Fibroblast of lung (primary cell): ENCODE measurements around the gene MEDAG. TPM values are rescaled to one million over a fixed set of nuclear protein-coding genes. Genes with fewer than 3 reads are reported as not detected.

ENCODE experiments used
- DNase-seq, 2 donors: peaks; one replicate each; pipeline versions ENCODE4 v3.0.0 to v3.0.0-alpha.2; 2010; ENCODE audit warnings: low read depth in 2 of 2
- H2AFZ ChIP-seq: 2 replicates; pipeline ENCODE4 v1.5.1; 2012; ENCODE audit warnings: low read length, control low read depth, inconsistent platforms
- H3K27ac ChIP-seq: 2 replicates; pipeline ENCODE4 v1.5.1; 2011; ENCODE audit warnings: low read length, control low read depth; ENCODE audit not compliant: insufficient read depth
- H3K27me3 ChIP-seq: 2 replicates; pipeline ENCODE4 v1.5.1; 2011; ENCODE audit warnings: mild to moderate bottlenecking, low read length; ENCODE audit not compliant: control insufficient read depth, insufficient read depth
- H3K36me3 ChIP-seq: 2 replicates; pipeline ENCODE4 v1.5.1; 2011; ENCODE audit warnings: low read length; ENCODE audit not compliant: control insufficient read depth, insufficient read depth
- H3K4me1 ChIP-seq: 2 replicates; pipeline ENCODE4 v1.5.1; 2011; ENCODE audit warnings: low read length; ENCODE audit not compliant: control insufficient read depth, insufficient read depth; ENCODE audit errors: extremely low read depth
- H3K4me2 ChIP-seq: 2 replicates; pipeline ENCODE4 v1.5.1; 2011; ENCODE audit warnings: low read length, control low read depth; ENCODE audit not compliant: insufficient read depth; ENCODE audit errors: extremely low read depth
- H3K4me3 ChIP-seq, 4 experiments: fragments of 200-600 bp in 1 of 4; sonication (generic) in 1 of 4; replicated peaks in 1 of 4; 2 replicates each; pipeline ENCODE4 v1.5.1; 2011 to 2016; ENCODE audit warnings: low read length in 4 of 4, low read depth in 3 of 4, mild to moderate bottlenecking in 3 of 4, control low read depth in 2 of 4, inconsistent platforms in 1 of 4, mixed read lengths in 1 of 4; ENCODE audit not compliant: insufficient read depth in 1 of 4; ENCODE audit errors: control extremely low read depth in 1 of 4
- H3K79me2 ChIP-seq: 2 replicates; pipeline ENCODE4 v1.5.1; 2012; ENCODE audit warnings: mild to moderate bottlenecking, low read length, inconsistent platforms; ENCODE audit not compliant: control insufficient read depth, insufficient read depth
- H3K9ac ChIP-seq: 2 replicates; pipeline ENCODE4 v1.5.1; 2011; ENCODE audit warnings: mild to moderate bottlenecking, low read length, control low read depth; ENCODE audit not compliant: insufficient read depth
- H3K9me3 ChIP-seq: 2 replicates; pipeline ENCODE4 v1.5.1; 2012; ENCODE audit warnings: low read depth, low read length; ENCODE audit not compliant: control insufficient read depth, insufficient read depth
- H4K20me1 ChIP-seq: 2 replicates; pipeline ENCODE4 v1.5.1; 2011; ENCODE audit warnings: low read length; ENCODE audit not compliant: control insufficient read depth, insufficient read depth; ENCODE audit errors: extremely low read depth
- CTCF ChIP-seq, 2 donors: IDR thresholded peaks in 1 of 2; conservative IDR thresholded peaks in 1 of 2; 1 replicate in 1 of 2; 2 replicates in 1 of 2; pipeline ENCODE4 v1.5.1; 2011 to 2012; ENCODE audit warnings: low read length in 2 of 2, control low read depth in 1 of 2, inconsistent platforms in 1 of 2, low read depth in 1 of 2, mild to moderate bottlenecking in 1 of 2
- EZH2 ChIP-seq: IDR thresholded peaks from 2 replicates; pipeline ENCODE4 v1.5.1; 2012; ENCODE audit warnings: low read length, control low read depth, mild to moderate bottlenecking; ENCODE audit errors: missing control alignments
- polyA plus RNA-seq, 2 donors: library from polyadenylated mRNA; depleted of rRNA in 1 of 2; stranded (reverse) in 1 of 2; unstranded in 1 of 2; fragments of >200 nt; gene quantifications; 2 replicates each; pipeline ENCODE4 v1.2.1, GENCODE V29; 2011 to 2012; ENCODE audit warnings: missing spikeins in 1 of 2
- total RNA-seq: library from RNA; depleted of rRNA; stranded (reverse); fragments of >200 nt; gene quantifications from 2 replicates; pipeline ENCODE4 v1.2.1, GENCODE V29; 2014

Gene MEDAG
- total and polyA plus RNA-seq, 2 donors (not counting 1 experiment from before 2014, with no cell fraction given) = 11.2 to 99.8 TPM

DNA sequence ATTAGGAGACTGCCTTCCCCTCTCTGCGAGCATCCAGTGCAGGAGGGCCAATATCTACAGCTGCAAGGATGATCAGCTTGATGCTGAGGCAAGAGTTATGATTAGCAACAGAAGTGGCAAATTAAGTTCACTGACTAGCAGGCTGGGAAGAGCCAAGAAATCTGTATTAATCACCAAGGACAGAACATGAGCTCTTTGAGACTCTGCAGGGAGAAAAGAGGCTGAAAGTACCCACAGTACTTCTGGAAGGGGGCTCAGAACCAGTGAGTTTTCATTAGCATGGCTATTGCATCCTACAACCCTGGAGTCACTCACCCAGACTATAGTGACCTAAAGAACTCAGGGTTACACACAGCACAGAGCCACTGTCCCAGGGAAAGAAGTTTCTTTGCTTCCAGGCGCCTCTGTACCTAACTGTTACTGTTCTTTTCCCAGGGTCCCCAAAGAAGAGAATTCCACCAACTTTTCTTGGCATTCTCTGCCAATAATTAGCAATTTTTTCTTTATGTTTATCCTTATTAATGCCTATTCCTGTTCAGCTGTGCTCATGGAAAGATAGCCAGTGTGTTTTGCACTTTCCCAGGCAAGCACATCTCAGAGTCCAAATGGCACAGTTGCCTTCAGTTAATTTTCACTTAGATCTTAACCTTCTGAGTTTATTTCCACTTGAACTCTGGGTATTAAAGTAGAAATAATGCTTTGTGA, 25.8 kb upstream of the MEDAG start:
- peak; percentile 76 to 82 for DNase-seq
- Histone ChIP-seq H4K20me1 (no peaks in the 10 kb centered on the region), H3K36me3 (no peaks in the 10 kb centered on the region), H3K4me1 (peaks cover 34% of the 10 kb centered on the region), H3K4me3 (peak overlapping the region in 2 of 4 experiments; percentile 1 to 18), H3K4me2 (peak overlapping the region; percentile 56), H3K9me3 (no peaks in the 10 kb centered on the region), H2AFZ (no peak overlapping the region), H3K79me2 (no peaks in the 10 kb centered on the region), H3K9ac (peak overlapping the region; percentile 45), H3K27ac (peak overlapping the region; percentile 92), H3K27me3 (no peaks in the 10 kb centered on the region)
- TF ChIP-seq EZH2 (no peak), CTCF (conservative IDR thresholded peaks at IDR 0.05 in 1 of 2, IDR thresholded peaks at IDR 0.05 in 1 of 2; ENCODE audit: low read depth in 1 of 2, low read length in 2 of 2) (no peak)

DNA sequence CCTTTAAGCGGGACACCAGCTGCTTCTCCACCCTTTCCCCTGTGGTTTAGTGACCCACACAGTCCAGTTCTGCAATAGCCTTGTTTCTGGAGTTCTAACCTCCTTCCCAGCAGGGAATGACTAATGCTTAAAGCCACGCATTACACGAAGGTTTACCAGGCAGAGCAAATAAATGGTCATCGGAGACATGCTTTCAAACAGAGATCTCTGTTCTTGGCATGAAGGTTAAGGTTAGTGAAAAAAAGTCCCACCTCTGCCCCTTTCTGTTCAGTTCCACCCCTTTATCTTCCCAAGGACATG, 25.3 kb upstream of the MEDAG start:
- Histone ChIP-seq H3K4me3 (no peak overlapping the region), H3K4me2 (peak overlapping the region; percentile 56), H3K27ac (peak overlapping the region; percentile 92), H3K36me3 (no peaks in the 10 kb centered on the region), H2AFZ (no peak overlapping the region), H4K20me1 (no peaks in the 10 kb centered on the region), H3K9me3 (no peaks in the 10 kb centered on the region), H3K27me3 (no peaks in the 10 kb centered on the region), H3K9ac (peak overlapping the region; percentile 25), H3K4me1 (peaks cover 34% of the 10 kb centered on the region), H3K79me2 (no peaks in the 10 kb centered on the region)
- TF ChIP-seq EZH2 (no peak), CTCF (conservative IDR thresholded peaks at IDR 0.05 in 1 of 2, IDR thresholded peaks at IDR 0.05 in 1 of 2; ENCODE audit: low read depth in 1 of 2, low read length in 2 of 2) (no peak)
- DNase-seq = peak; percentile 96 to 99

DNA sequence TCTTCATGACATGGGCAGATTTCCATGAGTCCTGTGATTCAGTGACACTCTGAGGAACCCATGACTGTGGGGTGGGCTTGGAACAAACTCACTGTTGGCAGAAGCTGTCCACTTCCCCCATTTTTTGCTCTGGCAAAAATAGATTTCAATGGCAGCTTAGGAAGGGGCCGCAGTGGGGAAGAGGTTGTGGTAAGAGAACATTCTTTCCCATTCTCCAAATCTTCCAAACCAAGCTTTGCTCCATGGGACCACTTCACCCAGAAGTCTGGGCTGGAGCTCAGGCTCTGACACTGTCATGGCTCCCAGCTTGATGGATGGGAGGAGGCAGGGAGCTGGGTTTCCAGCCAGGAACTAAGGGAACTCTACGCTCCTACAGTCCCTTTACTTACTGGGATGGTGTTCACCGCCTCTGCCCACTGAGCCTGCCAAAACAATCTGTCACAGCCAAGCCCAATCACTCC, 24.9 kb upstream of the MEDAG start:
- TF ChIP-seq CTCF (conservative IDR thresholded peaks at IDR 0.05 in 1 of 2, IDR thresholded peaks at IDR 0.05 in 1 of 2; ENCODE audit: low read depth in 1 of 2, low read length in 2 of 2) (no peak), EZH2 (no peak)
- Histone ChIP-seq H3K4me1 (peaks cover 34% of the 10 kb centered on the region), H3K36me3 (no peaks in the 10 kb centered on the region), H3K79me2 (no peaks in the 10 kb centered on the region), H4K20me1 (no peaks in the 10 kb centered on the region), H3K9ac (peak overlapping the region; percentile 25), H3K4me3 (no peak overlapping the region), H2AFZ (no peak overlapping the region), H3K27me3 (no peaks in the 10 kb centered on the region), H3K9me3 (no peaks in the 10 kb centered on the region), H3K27ac (peak overlapping the region; percentile 92), H3K4me2 (peak overlapping the region; percentile 55)
- DNase-seq = peak; percentile 83 to 86
